Astrocyte (in vitro differentiated cells and primary cell): ENCODE results near the gene PRCD. TPM values are rescaled to one million over a fixed set of nuclear protein-coding genes. Genes with fewer than 3 reads are reported as not detected.

Source experiments
- DNase-seq: peaks from one replicate; pipeline ENCODE4 v3.0.0-alpha.2; 2010; ENCODE audit warnings: low read depth
- FAIRE-seq: peaks from 2 replicates; lab custom pipeline; 2011; peaks lifted over from hg19 to GRCh38; lab: Jason Lieb, UNC
- H2AFZ ChIP-seq: 2 replicates; pipeline ENCODE4 v1.6.0; 2012; ENCODE audit warnings: low read depth, low read length, inconsistent platforms
- H3K27ac ChIP-seq: 2 replicates; pipeline ENCODE4 v1.5.1; 2011; ENCODE audit warnings: low read depth, low read length, inconsistent platforms
- H3K27me3 ChIP-seq: 2 replicates; pipeline ENCODE4 v1.6.0; 2011; ENCODE audit warnings: low read length, inconsistent platforms; ENCODE audit not compliant: insufficient read depth
- H3K36me3 ChIP-seq: 2 replicates; pipeline ENCODE4 v1.5.1; 2011; ENCODE audit warnings: low read length, inconsistent platforms; ENCODE audit not compliant: insufficient read depth
- H3K4me1 ChIP-seq: 2 replicates; pipeline ENCODE4 v1.5.1; 2011; ENCODE audit warnings: low read length, inconsistent platforms; ENCODE audit not compliant: insufficient read depth
- H3K4me2 ChIP-seq: 2 replicates; pipeline ENCODE4 v1.6.0; 2012; ENCODE audit warnings: low read length, inconsistent platforms
- H3K4me3 ChIP-seq: 2 replicates; pipeline ENCODE4 v1.5.1; 2011; ENCODE audit warnings: low read depth, mild to moderate bottlenecking, low read length, inconsistent platforms; ENCODE audit not compliant: insufficient read depth
- H3K79me2 ChIP-seq: 2 replicates; pipeline ENCODE4 v1.6.0; 2012; ENCODE audit warnings: mild to moderate bottlenecking, low read length, inconsistent platforms; ENCODE audit not compliant: insufficient read depth
- H3K9ac ChIP-seq: 2 replicates; pipeline ENCODE4 v1.6.0; 2012; ENCODE audit warnings: mild to moderate bottlenecking, low read length, inconsistent platforms
- H3K9me3 ChIP-seq: 2 replicates; pipeline ENCODE4 v1.5.1; 2012; ENCODE audit warnings: low read depth, mild to moderate bottlenecking, low read length, inconsistent platforms; ENCODE audit not compliant: insufficient read depth
- H4K20me1 ChIP-seq: 2 replicates; pipeline ENCODE4 v1.6.0; 2012; ENCODE audit warnings: low read length, inconsistent platforms; ENCODE audit not compliant: insufficient read depth
- H3K27ac Mint-ChIP-seq: one replicate; pipeline ENCODE4 v1.8.0; 2021; ENCODE audit warnings: mild to moderate bottlenecking, mixed read lengths; ENCODE audit not compliant: unreplicated experiment
- H3K27me3 Mint-ChIP-seq: one replicate; pipeline ENCODE4 v1.8.0; 2021; ENCODE audit warnings: low read depth, mixed read lengths; ENCODE audit not compliant: unreplicated experiment
- H3K36me3 Mint-ChIP-seq: one replicate; pipeline ENCODE4 v1.8.0; 2021; ENCODE audit warnings: low read depth, mixed read lengths; ENCODE audit not compliant: unreplicated experiment
- H3K4me1 Mint-ChIP-seq: one replicate; pipeline ENCODE4 v1.8.0; 2021; ENCODE audit warnings: low read depth, mixed read lengths; ENCODE audit not compliant: unreplicated experiment
- H3K4me3 Mint-ChIP-seq: one replicate; pipeline ENCODE4 v1.8.0; 2021; ENCODE audit warnings: mild to moderate bottlenecking, moderate library complexity, mixed read lengths; ENCODE audit not compliant: unreplicated experiment
- H3K9me3 Mint-ChIP-seq: one replicate; pipeline ENCODE4 v1.8.0; 2021; ENCODE audit warnings: mild to moderate bottlenecking, mixed read lengths; ENCODE audit not compliant: unreplicated experiment
- CTCF ChIP-seq: IDR thresholded peaks from 2 replicates; pipeline ENCODE4 v1.5.1; 2011; ENCODE audit warnings: low read depth, mild to moderate bottlenecking, inconsistent platforms, low read length, moderate library complexity; ENCODE audit not compliant: insufficient read depth
- EZH2 ChIP-seq: IDR thresholded peaks from 2 replicates; pipeline ENCODE4 v1.6.1; 2012; ENCODE audit warnings: mild to moderate bottlenecking, low read length, inconsistent platforms; ENCODE audit not compliant: insufficient read depth
- total RNA-seq: library from RNA; stranded (reverse); gene quantifications from 2 replicates; pipeline ENCODE4 v1.2.1, GENCODE V29; 2021

The PRCD gene
- total RNA-seq, 1 donor from 2014 or later: 2.2 TPM

DNA sequence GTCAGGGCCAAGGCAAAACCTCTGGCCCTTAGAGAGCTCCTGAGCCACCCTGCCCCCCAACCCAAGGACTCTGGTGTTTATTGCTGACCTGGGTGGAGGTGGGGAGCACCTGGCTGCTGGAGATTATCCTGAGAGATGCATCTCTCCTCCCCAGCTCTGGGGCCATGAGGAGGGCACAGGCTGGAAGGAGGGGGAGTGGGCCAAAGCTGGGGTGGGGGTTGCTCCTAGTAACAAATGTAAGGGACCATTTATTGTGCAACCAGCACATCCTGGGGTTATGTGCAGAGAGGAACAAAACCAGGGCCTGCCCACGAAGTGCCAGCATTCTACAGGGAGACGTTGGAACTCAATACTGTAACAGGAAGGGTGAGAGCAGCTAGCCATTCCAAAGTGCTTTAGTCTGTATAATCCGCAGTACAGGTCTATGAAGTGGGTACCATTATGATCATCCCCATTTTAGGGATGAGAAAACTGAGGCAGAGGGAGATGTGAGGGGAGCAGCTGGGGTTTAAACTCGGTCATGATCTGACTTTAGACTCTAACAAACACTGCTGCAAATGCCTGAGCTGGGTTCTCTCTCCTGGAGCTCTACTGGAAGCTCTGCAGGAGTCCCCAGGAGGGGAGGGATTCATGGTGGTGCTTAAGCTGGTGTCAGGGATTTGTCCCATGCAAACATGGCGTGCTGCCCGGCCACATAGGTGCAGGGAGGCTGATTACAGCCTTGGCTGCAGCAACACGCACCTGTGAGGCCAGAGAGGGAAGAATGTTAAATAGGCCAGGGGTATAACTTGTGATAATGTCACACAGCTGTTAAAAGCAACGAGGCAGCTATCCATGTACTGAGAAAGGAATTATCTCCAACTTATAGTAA lies 37.3 kb upstream of the PRCD start:
- Mint-ChIP-seq H3K27me3 (peaks cover 13% of the 10 kb centered on the region), H3K27ac (peak overlapping the region; percentile 66), H3K4me3 (peak overlapping the region; percentile 64), H3K36me3 (no peaks in the 10 kb centered on the region), H3K4me1 (peaks cover 21% of the 10 kb centered on the region), H3K9me3 (no peaks in the 10 kb centered on the region)
- peaks cover 5% of the 10 kb centered on the region for H4K20me1 ChIP-seq
- H2AFZ ChIP-seq: no peak overlapping the region
- no peaks in the 10 kb centered on the region for H3K36me3 ChIP-seq
- H3K4me1 ChIP-seq: peaks cover 40% of the 10 kb centered on the region
- no peak overlapping the region for H3K4me2 ChIP-seq
- no peak overlapping the region for H3K27ac ChIP-seq
- H3K79me2 ChIP-seq: peaks cover 25% of the 10 kb centered on the region
- no peak overlapping the region for H3K4me3 ChIP-seq
- no peak for DNase-seq
- H3K9ac ChIP-seq: no peak overlapping the region
- H3K9me3 ChIP-seq: no peaks in the 10 kb centered on the region
- peaks cover 3% of the 10 kb centered on the region for H3K27me3 ChIP-seq
- no peak for TF ChIP-seq EZH2
- TF ChIP-seq CTCF: no peak
- no peak for FAIRE-seq

- H3K4me3 ChIP-seq: no peak overlapping the region
- peaks cover 24% of the 10 kb centered on the region for H3K4me1 ChIP-seq
- H3K4me3 Mint-ChIP-seq: peak overlapping the region; percentile 54
- TF ChIP-seq EZH2: no peak
- TF ChIP-seq CTCF: no peak
- H3K36me3 Mint-ChIP-seq: no peaks in the 10 kb centered on the region
- no peak overlapping the region for H3K4me2 ChIP-seq
- no peak overlapping the region for H3K27ac Mint-ChIP-seq
- peaks cover 23% of the 10 kb centered on the region for H3K27me3 Mint-ChIP-seq
- H3K9me3 Mint-ChIP-seq: no peaks in the 10 kb centered on the region
- peaks cover 14% of the 10 kb centered on the region for H3K79me2 ChIP-seq
- H3K9me3 ChIP-seq: no peaks in the 10 kb centered on the region
- H3K9ac ChIP-seq: no peak overlapping the region
- H3K36me3 ChIP-seq: no peaks in the 10 kb centered on the region
- peaks cover 5% of the 10 kb centered on the region for H4K20me1 ChIP-seq
- H3K27me3 ChIP-seq: peaks cover 5% of the 10 kb centered on the region
- DNase-seq (no peak), FAIRE-seq (no peak)
- no peak overlapping the region for H2AFZ ChIP-seq
- H3K4me1 Mint-ChIP-seq: peaks cover 9% of the 10 kb centered on the region
- no peak overlapping the region for H3K27ac ChIP-seq
Measured at GRCh38 chr17:76504117-76504516, 35.7 kb upstream of the PRCD start.
